Neural progenitor cell (in vitro differentiated cells): Measurements from ENCODE around the gene RNF175. TPM values are rescaled to one million over a fixed set of nuclear protein-coding genes. Genes with fewer than 3 reads are reported as not detected.

Source experiments
- DNase-seq: peaks from one replicate; pipeline ENCODE4 v3.0.0-alpha.2; 2016; ENCODE audit warnings: low spot score
- H2AFZ ChIP-seq: fragments of 200-600 bp; sonication (generic); replicated peaks from 2 replicates; pipeline ENCODE4 v1.6.1; 2016; ENCODE audit warnings: antibody characterized with exemption
- H3F3A ChIP-seq: fragments of 200-600 bp; sonication (generic); 2 replicates; pipeline ENCODE4 v1.6.1; 2016; ENCODE audit warnings: antibody characterized with exemption, low read depth
- H3K27ac ChIP-seq: fragments of 200-600 bp; sonication (generic); 2 replicates; pipeline ENCODE4 v1.5.1; 2016; ENCODE audit warnings: mild to moderate bottlenecking
- H3K27me3 ChIP-seq: fragments of 200-600 bp; sonication (generic); 2 replicates; pipeline ENCODE4 v1.6.1; 2016; ENCODE audit warnings: mild to moderate bottlenecking, moderate library complexity
- H3K36me3 ChIP-seq: fragments of 200-600 bp; sonication (generic); 2 replicates; pipeline ENCODE4 v1.5.1; 2016
- H3K4me1 ChIP-seq: fragments of 200-600 bp; sonication (generic); 2 replicates; pipeline ENCODE4 v1.6.1; 2016; ENCODE audit warnings: mixed run types
- H3K4me2 ChIP-seq: fragments of 200-600 bp; sonication (generic); 2 replicates; pipeline ENCODE4 v1.6.1; 2016
- H3K4me3 ChIP-seq: fragments of 200-600 bp; sonication (generic); 2 replicates; pipeline ENCODE4 v1.5.1; 2016
- H3K79me2 ChIP-seq: fragments of 200-600 bp; sonication (generic); 2 replicates; pipeline ENCODE4 v1.6.1; 2016; ENCODE audit warnings: low read depth
- H3K9ac ChIP-seq: fragments of 200-600 bp; sonication (generic); 2 replicates; pipeline ENCODE4 v1.6.1; 2016
- H3K9me3 ChIP-seq: fragments of 200-600 bp; sonication (generic); 2 replicates; pipeline ENCODE4 v1.5.1; 2016; ENCODE audit warnings: low read depth
- H4K20me1 ChIP-seq: fragments of 200-600 bp; sonication (generic); 2 replicates; pipeline ENCODE4 v1.6.1; 2016; ENCODE audit warnings: low read depth
- H3K27ac Mint-ChIP-seq: 3 replicates; pipeline ENCODE4 v1.8.0; 2021; ENCODE audit warnings: mixed read lengths
- H3K27me3 Mint-ChIP-seq: 2 replicates; pipeline ENCODE4 v1.8.0; 2022; ENCODE audit warnings: low read depth, mild to moderate bottlenecking, inconsistent platforms, moderate library complexity, mixed read lengths; ENCODE audit not compliant: insufficient read depth
- H3K36me3 Mint-ChIP-seq: 3 replicates; pipeline ENCODE4 v1.8.0; 2021; ENCODE audit warnings: mixed read lengths
- H3K4me1 Mint-ChIP-seq: 3 replicates; pipeline ENCODE4 v1.8.0; 2021; ENCODE audit warnings: mixed read lengths
- H3K4me3 Mint-ChIP-seq: 3 replicates; pipeline ENCODE4 v1.8.0; 2021; ENCODE audit warnings: mild to moderate bottlenecking, moderate library complexity, mixed read lengths
- H3K9me3 Mint-ChIP-seq: 3 replicates; pipeline ENCODE4 v1.8.0; 2020; ENCODE audit warnings: mixed read lengths
- EZH2 ChIP-seq: fragments of 200-600 bp; sonication (generic); IDR thresholded peaks from 2 replicates; pipeline ENCODE4 v1.6.1; 2017; ENCODE audit warnings: antibody characterized with exemption, mild to moderate bottlenecking, moderate library complexity
- EZH2phosphoT487 ChIP-seq: fragments of 200-600 bp; sonication (generic); IDR thresholded peaks from 2 replicates; pipeline ENCODE4 v1.6.1; 2017; ENCODE audit warnings: antibody characterized with exemption
- total RNA-seq: library from RNA; depleted of rRNA; stranded (reverse); fragments of >200 nt; gene quantifications from 2 replicates; pipeline ENCODE4 v1.2.3, GENCODE V29; 2015; ENCODE audit warnings: low replicate concordance
- TF ChIP-seq, protein P1 (sequence below): fragments of 200-600 bp; sonication (generic); IDR thresholded peaks from 2 replicates; pipeline ENCODE4 v1.5.1; 2017; ENCODE audit warnings: antibody characterized with exemption, mild to moderate bottlenecking

The RNF175 gene
- total RNA-seq, 1 donor from 2014 or later, result 34.6 TPM

GRCh38 chr4:153705743-153706468, 53.9 kb downstream of the RNF175 start:
- H3K9ac ChIP-seq, result no peak overlapping the region
- H3K36me3 ChIP-seq, result no peaks in the 10 kb centered on the region
- H3K79me2 ChIP-seq, result no peaks in the 10 kb centered on the region
- H3K36me3 Mint-ChIP-seq, result peaks cover 1% of the 10 kb centered on the region
- no peak overlapping the region for H3K27ac ChIP-seq
- no peak overlapping the region for H2AFZ ChIP-seq
- no peak overlapping the region for H3K4me3 ChIP-seq
- no peaks in the 10 kb centered on the region for H4K20me1 ChIP-seq
- H3K27me3 ChIP-seq, result no peaks in the 10 kb centered on the region
- H3K9me3 Mint-ChIP-seq, result no peaks in the 10 kb centered on the region
- DNase-seq, result no peak
- peaks cover 7% of the 10 kb centered on the region for H3K4me1 ChIP-seq
- no peak overlapping the region for H3K27ac Mint-ChIP-seq
- no peaks in the 10 kb centered on the region for H3F3A ChIP-seq
- no peak overlapping the region for H3K4me2 ChIP-seq
- H3K4me3 Mint-ChIP-seq, result no peak overlapping the region
- peaks cover 6% of the 10 kb centered on the region for H3K27me3 Mint-ChIP-seq
- TF ChIP-seq, protein P1, sequence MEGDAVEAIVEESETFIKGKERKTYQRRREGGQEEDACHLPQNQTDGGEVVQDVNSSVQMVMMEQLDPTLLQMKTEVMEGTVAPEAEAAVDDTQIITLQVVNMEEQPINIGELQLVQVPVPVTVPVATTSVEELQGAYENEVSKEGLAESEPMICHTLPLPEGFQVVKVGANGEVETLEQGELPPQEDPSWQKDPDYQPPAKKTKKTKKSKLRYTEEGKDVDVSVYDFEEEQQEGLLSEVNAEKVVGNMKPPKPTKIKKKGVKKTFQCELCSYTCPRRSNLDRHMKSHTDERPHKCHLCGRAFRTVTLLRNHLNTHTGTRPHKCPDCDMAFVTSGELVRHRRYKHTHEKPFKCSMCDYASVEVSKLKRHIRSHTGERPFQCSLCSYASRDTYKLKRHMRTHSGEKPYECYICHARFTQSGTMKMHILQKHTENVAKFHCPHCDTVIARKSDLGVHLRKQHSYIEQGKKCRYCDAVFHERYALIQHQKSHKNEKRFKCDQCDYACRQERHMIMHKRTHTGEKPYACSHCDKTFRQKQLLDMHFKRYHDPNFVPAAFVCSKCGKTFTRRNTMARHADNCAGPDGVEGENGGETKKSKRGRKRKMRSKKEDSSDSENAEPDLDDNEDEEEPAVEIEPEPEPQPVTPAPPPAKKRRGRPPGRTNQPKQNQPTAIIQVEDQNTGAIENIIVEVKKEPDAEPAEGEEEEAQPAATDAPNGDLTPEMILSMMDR, result no peak
- TF ChIP-seq EZH2phosphoT487, result no peak
- TF ChIP-seq EZH2, result no peak
- no peaks in the 10 kb centered on the region for H3K9me3 ChIP-seq
- peaks cover 8% of the 10 kb centered on the region for H3K4me1 Mint-ChIP-seq

- Histone ChIP-seq H3K9me3 (no peaks in the 10 kb centered on the region), H4K20me1 (no peaks in the 10 kb centered on the region), H2AFZ (no peak overlapping the region), H3F3A (no peaks in the 10 kb centered on the region), H3K27me3 (no peaks in the 10 kb centered on the region), H3K4me2 (no peak overlapping the region), H3K36me3 (no peaks in the 10 kb centered on the region), H3K9ac (no peak overlapping the region), H3K27ac (no peak overlapping the region), H3K4me1 (peaks cover 7% of the 10 kb centered on the region), H3K4me3 (no peak overlapping the region), H3K79me2 (no peaks in the 10 kb centered on the region)
- no peaks in the 10 kb centered on the region for H3K9me3 Mint-ChIP-seq
- H3K4me1 Mint-ChIP-seq, result peaks cover 8% of the 10 kb centered on the region
- no peak for DNase-seq
- TF ChIP-seq EZH2phosphoT487, result no peak
- TF ChIP-seq EZH2, result no peak
- TF ChIP-seq, protein P1, result no peak
- peaks cover 6% of the 10 kb centered on the region for H3K27me3 Mint-ChIP-seq
- no peak overlapping the region for H3K4me3 Mint-ChIP-seq
- H3K36me3 Mint-ChIP-seq, result no peaks in the 10 kb centered on the region
- H3K27ac Mint-ChIP-seq, result no peak overlapping the region
These were observed 55.3 kb downstream of the RNF175 start for GRCh38 chr4:153704522-153704921.

DNA sequence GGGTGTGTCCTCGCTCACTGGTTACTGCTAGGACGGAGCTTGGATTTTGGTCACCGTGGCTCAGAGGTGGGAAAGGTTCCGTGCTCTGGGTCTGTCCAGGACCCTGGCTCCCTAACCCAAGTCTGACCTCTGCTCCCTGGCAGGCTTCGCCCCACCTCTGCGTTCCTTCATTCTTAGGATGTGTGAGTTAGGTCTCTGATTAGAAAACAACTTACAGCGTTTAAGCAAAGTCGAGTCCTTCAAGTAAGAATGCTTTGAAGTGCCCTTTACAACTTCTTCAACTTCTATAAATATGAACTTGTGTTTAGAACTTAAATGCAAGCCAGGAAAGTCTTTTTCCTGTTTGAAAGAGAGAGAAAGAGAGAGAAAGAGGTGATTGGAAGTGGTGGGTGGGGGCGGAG, 74.9 kb downstream of the RNF175 start:
- no peaks in the 10 kb centered on the region for H3K36me3 Mint-ChIP-seq
- H3K27me3 Mint-ChIP-seq, result peaks cover 35% of the 10 kb centered on the region
- peak overlapping the region; percentile 65 for H3K4me3 ChIP-seq
- H3K4me1 Mint-ChIP-seq, result peaks cover 11% of the 10 kb centered on the region
- H3K36me3 ChIP-seq, result peaks cover 8% of the 10 kb centered on the region
- H2AFZ ChIP-seq, result peak overlapping the region; percentile 96
- peaks cover 4% of the 10 kb centered on the region for H3F3A ChIP-seq
- peaks cover 8% of the 10 kb centered on the region for H3K4me1 ChIP-seq
- H3K79me2 ChIP-seq, result no peaks in the 10 kb centered on the region
- no peak overlapping the region for H3K27ac Mint-ChIP-seq
- H3K9me3 Mint-ChIP-seq, result peaks cover 33% of the 10 kb centered on the region
- TF ChIP-seq, protein P1, result no peak
- TF ChIP-seq EZH2 (no peak), EZH2phosphoT487 (no peak)
- no peak overlapping the region for H3K9ac ChIP-seq
- H3K27me3 ChIP-seq, result peaks cover 52% of the 10 kb centered on the region
- no peaks in the 10 kb centered on the region for H3K9me3 ChIP-seq
- no peaks in the 10 kb centered on the region for H4K20me1 ChIP-seq
- peak overlapping the region; percentile 88 for H3K4me3 Mint-ChIP-seq
- peak overlapping the region; percentile 99 for H3K4me2 ChIP-seq
- DNase-seq, result no peak
- no peak overlapping the region for H3K27ac ChIP-seq
